ENCODE measurements around the gene MAJIN.

MAJIN gene

DNA sequence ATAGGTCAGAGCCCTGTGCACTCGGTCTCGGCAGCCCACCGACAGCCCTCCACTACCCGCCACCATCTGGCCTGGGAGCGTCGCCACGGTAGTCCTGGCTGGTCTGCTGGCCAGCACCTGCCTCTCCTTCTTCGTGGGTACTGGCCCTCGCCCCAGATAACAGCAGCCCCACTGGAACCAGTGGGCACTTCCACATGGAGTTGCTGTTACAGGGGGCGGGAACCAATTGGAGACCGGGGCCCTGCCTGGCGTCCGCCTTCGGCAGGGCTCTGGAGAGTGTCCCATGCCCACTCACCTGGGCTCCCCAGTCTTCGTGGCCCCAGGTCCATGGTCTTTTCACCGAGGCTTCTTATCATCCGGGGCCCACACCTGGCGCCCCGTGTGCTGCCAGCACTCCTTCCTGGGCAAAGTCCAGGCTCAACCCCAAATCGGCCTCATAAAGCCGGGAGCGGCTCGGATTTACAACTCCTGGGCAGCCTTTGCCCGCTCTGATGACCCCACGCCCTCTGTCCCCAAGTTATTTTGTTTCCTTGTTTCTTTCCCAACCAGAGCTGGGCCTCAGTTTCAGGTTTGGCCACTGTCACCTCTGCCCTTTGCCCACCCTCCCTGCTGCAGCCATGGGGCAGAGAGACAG, 80.6 kb downstream of the MAJIN start:
- DNase-seq = no peak

DNA sequence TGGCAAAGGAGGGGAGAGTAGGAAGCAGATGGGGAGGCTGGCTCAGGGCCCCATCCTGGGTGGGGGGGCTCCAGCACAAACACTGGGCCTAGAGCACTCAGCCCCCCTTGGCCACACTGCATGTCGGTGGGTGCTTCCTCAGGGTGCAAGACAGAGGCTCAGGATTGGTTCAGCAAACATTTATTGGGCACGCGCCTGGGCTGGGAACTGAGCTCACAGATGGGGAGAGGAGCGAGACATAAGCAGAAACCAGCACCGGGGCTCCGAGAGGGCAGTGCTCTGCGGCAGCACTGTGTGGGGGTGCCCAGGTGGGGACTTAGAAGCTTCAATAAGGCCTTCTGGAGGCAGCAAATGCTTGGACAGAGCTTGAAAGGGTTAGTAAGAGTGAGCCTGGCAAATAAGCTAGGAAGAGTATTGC, 81.4 kb downstream of the MAJIN start:
- no peak for DNase-seq

GRCh38 chr11:64888729-64889511, 83.0 kb downstream of the MAJIN start:
- no peak for DNase-seq

- no peak for DNase-seq
Measured at GRCh38 chr11:64888406-64888728, 83.5 kb downstream of the MAJIN start.
